ENCODE measurements around the gene PCDHA3.

The PCDHA3 gene

DNA sequence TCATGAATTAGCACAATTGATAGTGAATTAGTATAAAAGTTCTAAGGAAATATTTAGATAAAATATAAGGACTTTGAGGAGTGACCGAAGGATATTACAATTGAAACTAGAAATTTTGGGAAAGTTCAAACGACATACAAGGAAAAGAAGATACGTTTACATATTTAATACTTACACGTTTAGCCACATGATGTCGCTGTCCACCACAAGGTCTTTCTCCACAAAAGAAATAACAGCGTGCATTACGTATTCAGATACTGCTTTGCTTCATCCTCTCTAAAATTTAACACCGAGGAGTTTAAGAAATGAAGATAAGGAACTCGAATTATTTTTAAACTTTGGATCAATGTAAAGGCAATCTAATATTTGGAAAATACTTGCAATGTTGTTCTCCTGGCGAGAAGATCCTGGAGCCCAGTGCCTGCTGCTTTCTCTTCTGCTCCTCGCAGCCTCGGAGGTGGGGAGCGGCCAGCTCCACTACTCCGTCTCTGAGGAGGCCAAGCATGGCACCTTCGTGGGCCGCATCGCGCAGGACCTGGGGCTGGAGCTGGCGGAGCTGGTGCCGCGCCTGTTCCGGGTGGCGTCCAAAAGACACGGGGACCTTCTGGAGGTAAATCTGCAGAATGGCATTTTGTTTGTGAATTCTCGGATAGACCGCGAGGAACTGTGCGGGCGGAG, at the start of gene PCDHA3:
TSS of gene PCDHA3 (plus strand) at position 242 of the 678 bp plus-strand sequence.
- TF ChIP-seq CREB1 (IDR thresholded peaks at IDR 0.05; ENCODE audit: low read depth) (no peak), CEBPB (IDR thresholded peaks at IDR 0.05) (no peak), EP300 (IDR thresholded peaks at IDR 0.05; ENCODE audit: borderline replicate concordance) (no peak), TEAD4 (IDR thresholded peaks at IDR 0.05) (no peak), NFIC (IDR thresholded peaks at IDR 0.05) (no peak), TCF12 (IDR thresholded peaks at IDR 0.05; ENCODE audit: low read depth) (no peak), EGR1 (IDR thresholded peaks at IDR 0.05) (no peak), RAD21 (IDR thresholded peaks at IDR 0.05; ENCODE audit: low read depth) (no peak), REST (IDR thresholded peaks at IDR 0.05; ENCODE audit: low read depth) (no peak), FOXM1 (IDR thresholded peaks at IDR 0.05; ENCODE audit: borderline replicate concordance, low read depth) (no peak)
- TF ChIP-seq, protein P1, sequence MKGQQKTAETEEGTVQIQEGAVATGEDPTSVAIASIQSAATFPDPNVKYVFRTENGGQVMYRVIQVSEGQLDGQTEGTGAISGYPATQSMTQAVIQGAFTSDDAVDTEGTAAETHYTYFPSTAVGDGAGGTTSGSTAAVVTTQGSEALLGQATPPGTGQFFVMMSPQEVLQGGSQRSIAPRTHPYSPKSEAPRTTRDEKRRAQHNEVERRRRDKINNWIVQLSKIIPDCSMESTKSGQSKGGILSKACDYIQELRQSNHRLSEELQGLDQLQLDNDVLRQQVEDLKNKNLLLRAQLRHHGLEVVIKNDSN (IDR thresholded peaks at IDR 0.05), result no peak

DNA sequence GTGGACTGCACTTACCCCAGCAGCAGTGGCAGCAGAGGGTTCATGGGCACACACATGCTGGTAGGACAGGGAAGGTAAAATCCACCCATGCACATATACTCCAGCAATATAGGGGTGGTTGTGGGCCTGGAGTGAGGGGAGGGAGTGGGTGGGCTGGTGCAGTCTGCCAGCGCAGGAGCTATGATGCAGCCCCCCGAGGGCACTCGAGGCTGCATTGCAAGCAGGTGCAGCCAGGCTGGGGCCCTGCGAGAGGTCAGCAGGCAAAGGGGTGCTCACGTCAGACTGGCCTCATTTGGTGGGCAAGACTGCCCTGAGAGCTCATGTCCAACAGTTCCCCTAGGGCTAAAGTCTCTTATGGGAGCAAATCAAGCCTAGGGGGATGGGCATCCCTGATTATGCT, 47.3 kb upstream of the PCDHA3 start:
- no peak for TF ChIP-seq TAF1 (IDR thresholded peaks at IDR 0.05; ENCODE audit: low read depth)
- no peak for TF ChIP-seq CEBPB (IDR thresholded peaks at IDR 0.05)
- TF ChIP-seq EP300 (IDR thresholded peaks at IDR 0.05; ENCODE audit: borderline replicate concordance), result no peak
- TF ChIP-seq ZBTB7A (IDR thresholded peaks at IDR 0.05; ENCODE audit: low read depth), result no peak
- TF ChIP-seq TCF12 (IDR thresholded peaks at IDR 0.05; ENCODE audit: low read depth), result no peak
- no peak for TF ChIP-seq REST (IDR thresholded peaks at IDR 0.05; ENCODE audit: low read depth)
- TF ChIP-seq TEAD4 (IDR thresholded peaks at IDR 0.05), result no peak

DNA sequence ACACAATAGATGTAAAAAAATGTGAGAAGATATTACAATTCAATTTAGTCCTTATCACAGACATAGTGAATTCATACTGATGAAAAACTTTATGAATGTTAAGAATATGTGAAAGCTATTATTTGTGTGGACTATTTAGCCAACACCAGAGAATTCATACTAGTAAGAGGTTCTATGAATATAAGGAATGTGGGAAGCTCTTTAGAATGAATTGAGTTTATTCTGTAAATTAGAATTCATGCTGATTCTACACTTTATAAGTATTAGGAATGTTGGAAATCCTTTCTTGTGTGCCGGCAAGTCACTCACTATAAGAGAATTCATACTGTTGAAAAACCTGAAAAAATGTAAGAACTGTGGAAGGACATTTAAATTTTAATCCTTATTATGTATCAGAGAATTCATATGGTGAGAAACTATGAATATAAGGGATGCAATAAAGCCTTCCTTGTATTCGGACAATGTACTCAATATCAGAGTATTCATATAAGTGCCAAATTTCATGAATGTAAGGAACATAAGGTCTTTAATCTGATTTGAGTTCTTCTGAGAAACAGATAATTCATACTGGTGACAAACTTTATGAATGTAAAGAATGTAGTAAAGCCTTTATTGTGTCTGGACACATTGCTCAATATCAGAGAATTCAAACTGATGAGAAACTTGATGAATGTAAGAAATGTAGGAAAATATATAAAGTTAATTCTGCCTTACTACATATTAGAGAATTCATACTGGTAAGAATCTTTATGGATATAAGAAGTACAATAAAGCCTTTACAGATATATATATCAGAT, 36.5 kb upstream of the PCDHA3 start:
- no peak for TF ChIP-seq EGR1 (IDR thresholded peaks at IDR 0.05)
- TF ChIP-seq, protein P1 (IDR thresholded peaks at IDR 0.05), result 0 out of 2 replicates have a peak, but pooled peaks have one; percentile 15

- TF ChIP-seq CEBPB (IDR thresholded peaks at IDR 0.05) (no peak), YY1 (IDR thresholded peaks at IDR 0.05; ENCODE audit: low read depth) (no peak), NFIC (IDR thresholded peaks at IDR 0.05) (no peak), EP300 (IDR thresholded peaks at IDR 0.05; ENCODE audit: borderline replicate concordance) (no peak), ZBTB7A (IDR thresholded peaks at IDR 0.05; ENCODE audit: low read depth) (no peak), TEAD4 (IDR thresholded peaks at IDR 0.05) (no peak), CREB1 (IDR thresholded peaks at IDR 0.05; ENCODE audit: low read depth) (no peak), RAD21 (IDR thresholded peaks at IDR 0.05; ENCODE audit: low read depth) (no peak), TCF12 (IDR thresholded peaks at IDR 0.05; ENCODE audit: low read depth) (no peak), EGR1 (IDR thresholded peaks at IDR 0.05) (no peak), TAF1 (IDR thresholded peaks at IDR 0.05; ENCODE audit: low read depth) (no peak), FOXM1 (IDR thresholded peaks at IDR 0.05; ENCODE audit: borderline replicate concordance, low read depth) (no peak), REST (IDR thresholded peaks at IDR 0.05; ENCODE audit: low read depth) (no peak)
These were observed 33.4 kb upstream of the PCDHA3 start for GRCh38 chr5:140767444-140767843.

GRCh38 chr5:140780512-140780911, 20.3 kb upstream of the PCDHA3 start:
- TF ChIP-seq RAD21 (IDR thresholded peaks at IDR 0.05; ENCODE audit: low read depth), result no peak
- TF ChIP-seq YY1 (IDR thresholded peaks at IDR 0.05; ENCODE audit: low read depth), result no peak
- no peak for TF ChIP-seq EP300 (IDR thresholded peaks at IDR 0.05; ENCODE audit: borderline replicate concordance)
- no peak for TF ChIP-seq NFIC (IDR thresholded peaks at IDR 0.05)
- no peak for TF ChIP-seq FOXM1 (IDR thresholded peaks at IDR 0.05; ENCODE audit: borderline replicate concordance, low read depth)
- no peak for TF ChIP-seq TEAD4 (IDR thresholded peaks at IDR 0.05)
- no peak for TF ChIP-seq CEBPB (IDR thresholded peaks at IDR 0.05)
- TF ChIP-seq ZBTB7A (IDR thresholded peaks at IDR 0.05; ENCODE audit: low read depth), result no peak
- no peak for TF ChIP-seq EGR1 (IDR thresholded peaks at IDR 0.05)
- no peak for TF ChIP-seq TAF1 (IDR thresholded peaks at IDR 0.05; ENCODE audit: low read depth)
- TF ChIP-seq, protein P2, sequence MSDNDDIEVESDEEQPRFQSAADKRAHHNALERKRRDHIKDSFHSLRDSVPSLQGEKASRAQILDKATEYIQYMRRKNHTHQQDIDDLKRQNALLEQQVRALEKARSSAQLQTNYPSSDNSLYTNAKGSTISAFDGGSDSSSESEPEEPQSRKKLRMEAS (IDR thresholded peaks at IDR 0.05), result no peak
- TF ChIP-seq REST (IDR thresholded peaks at IDR 0.05; ENCODE audit: low read depth), result no peak
- TF ChIP-seq, protein P1 (IDR thresholded peaks at IDR 0.05), result no peak
- no peak for TF ChIP-seq TCF12 (IDR thresholded peaks at IDR 0.05; ENCODE audit: low read depth)
- no peak for TF ChIP-seq CREB1 (IDR thresholded peaks at IDR 0.05; ENCODE audit: low read depth)

Data from Ishikawa (cell line).